MV-4-11 (cell line): ENCODE results near the gene SMARCC2.
A peak's percentile ranks its signal among the peaks of the same experiment; 100 is the strongest.
"Not testable (repeated sequence)": the region's sequence is repeated elsewhere in the genome, so short reads cannot be mapped to it uniquely, and the experiment has no call there.

Experiments used
- DNase-seq: peaks from one replicate; lab custom pipeline; 2025; lab: John Stamatoyannopoulos, UW

The SMARCC2 gene

GRCh38 chr12:56163533-56164344 lies 25.5 kb downstream of the SMARCC2 start:
- DNase-seq: no peak

DNA sequence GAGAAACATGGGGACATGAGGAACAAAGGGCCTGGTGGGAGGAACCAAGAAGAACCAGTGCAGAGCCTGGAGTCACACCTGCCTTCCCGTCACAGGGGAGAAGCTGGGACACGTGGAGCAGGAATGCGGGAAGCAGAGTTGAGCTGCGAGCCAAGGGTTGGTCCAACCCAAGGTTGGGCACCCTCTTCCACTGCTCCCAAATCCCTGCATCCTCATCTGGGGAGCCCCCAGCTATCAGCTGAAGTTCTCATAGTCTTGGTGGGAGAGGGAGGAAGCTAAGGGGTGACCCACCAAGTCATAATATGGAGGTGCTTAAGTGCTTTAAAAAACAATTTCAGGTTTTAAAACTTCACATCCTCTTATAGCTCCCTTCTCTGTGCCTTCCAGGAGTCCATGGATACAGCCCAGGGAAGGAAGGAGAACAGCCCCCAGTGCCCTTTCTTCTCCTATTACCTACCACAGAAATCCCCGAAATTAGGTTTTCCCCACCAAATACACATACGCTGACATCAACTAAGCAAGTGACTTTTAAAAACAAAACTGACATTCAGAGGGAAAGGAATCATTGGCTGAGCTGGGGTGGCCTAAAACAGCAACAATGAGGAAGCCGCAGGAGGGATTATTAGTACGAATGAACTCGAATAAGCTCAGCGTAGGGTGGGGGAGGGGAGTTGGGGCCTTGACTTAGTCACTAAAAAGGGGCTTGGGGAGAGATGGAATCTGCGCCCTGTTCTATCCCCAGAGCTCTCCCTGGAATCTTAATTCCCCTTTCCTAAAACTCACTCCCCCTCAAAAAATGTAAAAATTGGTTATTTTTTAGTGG lies 26.6 kb downstream of the SMARCC2 start:
- no peak for DNase-seq

DNA sequence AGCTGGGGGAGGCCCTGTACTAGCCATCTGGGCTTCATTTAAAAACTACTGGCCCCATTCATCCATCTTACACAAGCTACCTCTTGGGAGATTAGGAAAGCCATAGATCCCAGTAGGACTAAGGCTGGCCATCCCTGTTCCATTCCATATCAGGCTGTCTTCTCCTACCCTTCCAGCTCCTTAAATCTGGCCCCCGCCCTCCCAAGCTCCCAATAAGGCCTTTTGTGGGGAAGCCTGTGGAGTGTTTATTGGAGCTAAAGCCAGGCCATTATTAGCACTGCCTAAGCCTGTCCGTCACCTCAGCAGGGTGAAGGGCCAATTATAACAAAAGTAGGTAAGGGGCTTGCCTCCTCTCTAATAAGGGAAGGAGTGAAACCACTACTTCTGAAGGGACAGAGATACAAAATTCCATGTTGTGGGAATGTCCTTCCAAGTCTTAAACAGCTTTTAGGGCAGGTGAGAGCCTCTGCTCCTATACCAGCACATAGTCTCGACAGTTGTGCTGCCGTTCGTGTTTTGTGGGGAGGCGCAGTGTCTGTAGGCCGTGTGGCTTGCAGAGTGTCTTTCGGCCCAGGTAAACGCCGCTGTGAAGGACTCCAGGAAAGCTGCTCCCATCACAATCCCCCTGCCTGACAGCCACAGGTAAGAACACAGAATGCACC lies 27.5 kb downstream of the SMARCC2 start:
- DNase-seq: no peak

- no peak for DNase-seq
These were observed 28.2 kb downstream of the SMARCC2 start for GRCh38 chr12:56160894-56161689.

DNA sequence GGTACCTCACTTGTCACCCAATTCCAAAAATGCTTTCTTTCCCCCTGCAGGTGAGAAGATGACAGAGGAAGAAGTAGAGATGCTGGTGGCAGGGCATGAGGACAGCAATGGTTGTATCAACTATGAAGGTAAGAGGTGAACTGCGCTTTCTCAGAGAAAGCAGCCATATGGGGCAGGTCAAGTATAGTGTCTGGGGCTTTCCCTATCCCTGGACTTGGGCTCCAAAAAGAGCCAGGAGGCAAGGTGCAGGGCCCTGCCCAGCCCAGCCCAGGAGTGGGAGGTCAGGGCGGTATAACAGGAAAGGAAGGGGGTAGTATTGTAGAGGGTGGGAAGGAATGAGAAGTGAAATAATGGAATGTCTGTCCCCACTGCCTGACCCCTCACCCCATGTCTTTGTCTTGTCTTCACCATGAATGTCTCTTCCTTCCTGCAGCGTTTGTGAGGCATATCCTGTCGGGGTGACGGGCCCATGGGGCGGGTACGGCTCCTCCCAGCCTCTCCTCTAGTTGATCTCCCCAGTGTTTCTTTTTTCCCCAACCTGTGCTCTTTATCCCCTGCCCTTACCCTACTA lies 29.0 kb downstream of the SMARCC2 start:
- no peak for DNase-seq

GRCh38 chr12:56159482-56160192 lies 29.6 kb downstream of the SMARCC2 start:
- no peak for DNase-seq

- peak; percentile 76 for DNase-seq
These were observed 30.3 kb downstream of the SMARCC2 start for GRCh38 chr12:56158926-56159461.

- peak; percentile 97 for DNase-seq
These were observed 31.0 kb downstream of the SMARCC2 start, which contains the start of gene MYL6 for GRCh38 chr12:56158029-56158925. Gene MYL6 (plus strand): TSS chr12:56158359. CDS start chr12:56158402, 43 bp downstream.

DNA sequence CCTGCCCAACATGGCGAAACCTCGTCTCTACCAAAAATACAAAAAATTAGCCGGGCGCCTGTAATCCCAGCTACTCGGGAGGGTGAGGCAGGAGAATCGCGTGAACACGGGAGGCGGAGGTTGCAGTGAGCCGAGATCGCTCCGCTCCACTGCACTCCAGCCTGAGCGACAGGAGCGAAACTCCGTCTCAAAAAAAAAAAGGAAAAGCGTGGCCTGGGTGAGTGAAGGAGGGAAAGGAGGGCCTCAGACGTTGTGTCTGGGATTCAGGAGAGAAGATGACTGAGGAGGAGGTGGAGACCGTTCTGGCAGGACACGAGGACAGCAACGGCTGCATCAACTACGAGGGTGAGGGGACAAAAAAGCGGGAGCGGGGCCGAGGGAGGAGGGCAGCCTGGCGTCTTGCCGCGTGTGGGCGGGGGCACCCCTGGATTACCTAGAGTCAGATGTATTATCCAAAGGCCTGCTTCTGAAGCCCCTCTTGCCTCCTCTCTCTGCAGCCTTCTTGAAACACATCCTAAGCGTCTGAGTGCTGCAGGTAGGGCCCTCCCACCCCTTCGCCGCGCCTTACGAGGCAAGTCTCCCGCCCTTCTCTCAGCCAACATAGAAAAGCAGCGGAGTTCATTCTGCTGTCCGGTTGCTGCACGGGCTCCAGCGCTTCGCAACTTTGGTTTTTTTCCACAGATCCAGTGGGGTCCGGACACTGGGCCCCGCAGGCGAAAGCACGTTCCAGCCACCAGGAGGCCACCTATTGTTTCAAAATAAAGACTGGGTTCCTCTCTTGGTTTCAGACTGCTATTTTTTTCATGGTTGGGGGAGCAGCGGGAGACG lies 31.9 kb downstream of the SMARCC2 start:
- peak; percentile 85 for DNase-seq

DNA sequence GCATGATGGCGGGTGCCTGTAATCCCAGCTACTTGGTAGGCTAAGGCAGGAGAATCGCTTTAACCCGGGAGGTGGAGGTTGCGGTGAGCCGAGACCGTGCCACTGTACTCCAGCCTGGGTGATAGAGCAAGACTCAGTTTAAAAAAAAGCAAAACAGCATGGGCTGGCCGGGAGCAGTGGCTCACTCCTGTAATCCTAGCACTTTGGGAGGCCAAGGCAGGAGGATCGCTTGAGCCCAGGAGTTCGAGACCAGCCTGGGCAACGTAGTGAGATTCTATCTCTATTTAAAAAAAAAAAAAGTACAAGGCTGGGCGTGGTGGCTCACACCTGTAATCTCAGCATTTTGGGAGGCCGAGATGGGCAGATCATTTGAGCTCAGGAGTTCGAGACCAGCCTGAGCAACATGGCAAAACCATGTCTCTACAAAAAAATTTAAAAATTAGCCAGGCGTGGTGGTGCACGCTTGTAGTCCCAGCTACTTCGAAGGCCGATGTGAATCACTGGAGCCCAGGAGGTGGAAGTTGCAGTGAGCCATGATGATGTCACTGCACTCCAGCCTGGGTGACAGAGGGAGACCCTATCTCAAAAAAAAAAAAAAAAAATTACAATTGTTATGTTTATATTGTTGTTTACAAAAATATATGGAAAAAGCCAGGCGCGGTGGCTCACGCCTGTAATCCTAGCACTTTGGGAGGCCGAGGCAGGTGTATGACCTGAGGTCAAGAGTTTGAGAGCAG lies 32.7 kb downstream of the SMARCC2 start:
- DNase-seq: not testable (repeated sequence)

GRCh38 chr12:56155256-56155845 lies 33.9 kb downstream of the SMARCC2 start:
- DNase-seq: no peak

DNA sequence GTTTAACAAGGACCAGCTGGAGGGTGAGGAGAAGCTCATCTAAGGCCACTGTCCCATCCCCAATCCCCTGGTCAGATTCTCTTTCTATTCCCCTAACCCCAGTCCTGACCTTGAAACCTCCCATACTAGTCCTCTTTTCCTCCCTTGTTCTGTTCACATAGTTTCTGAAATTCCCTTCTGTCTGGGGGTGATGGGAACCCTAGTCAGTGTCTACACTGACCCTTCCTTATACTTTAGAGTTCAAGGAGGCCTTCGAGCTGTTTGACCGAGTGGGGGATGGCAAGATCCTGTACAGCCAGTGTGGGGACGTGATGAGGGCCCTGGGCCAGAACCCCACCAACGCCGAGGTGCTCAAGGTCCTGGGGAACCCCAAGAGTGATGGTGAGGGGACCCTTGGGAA lies 34.5 kb downstream of the SMARCC2 start:
- no peak for DNase-seq

GRCh38 chr12:56154246-56154771 lies 35.0 kb downstream of the SMARCC2 start:
- no peak for DNase-seq

GRCh38 chr12:56153678-56154065 lies 35.6 kb downstream of the SMARCC2 start:
- no peak for DNase-seq

DNA sequence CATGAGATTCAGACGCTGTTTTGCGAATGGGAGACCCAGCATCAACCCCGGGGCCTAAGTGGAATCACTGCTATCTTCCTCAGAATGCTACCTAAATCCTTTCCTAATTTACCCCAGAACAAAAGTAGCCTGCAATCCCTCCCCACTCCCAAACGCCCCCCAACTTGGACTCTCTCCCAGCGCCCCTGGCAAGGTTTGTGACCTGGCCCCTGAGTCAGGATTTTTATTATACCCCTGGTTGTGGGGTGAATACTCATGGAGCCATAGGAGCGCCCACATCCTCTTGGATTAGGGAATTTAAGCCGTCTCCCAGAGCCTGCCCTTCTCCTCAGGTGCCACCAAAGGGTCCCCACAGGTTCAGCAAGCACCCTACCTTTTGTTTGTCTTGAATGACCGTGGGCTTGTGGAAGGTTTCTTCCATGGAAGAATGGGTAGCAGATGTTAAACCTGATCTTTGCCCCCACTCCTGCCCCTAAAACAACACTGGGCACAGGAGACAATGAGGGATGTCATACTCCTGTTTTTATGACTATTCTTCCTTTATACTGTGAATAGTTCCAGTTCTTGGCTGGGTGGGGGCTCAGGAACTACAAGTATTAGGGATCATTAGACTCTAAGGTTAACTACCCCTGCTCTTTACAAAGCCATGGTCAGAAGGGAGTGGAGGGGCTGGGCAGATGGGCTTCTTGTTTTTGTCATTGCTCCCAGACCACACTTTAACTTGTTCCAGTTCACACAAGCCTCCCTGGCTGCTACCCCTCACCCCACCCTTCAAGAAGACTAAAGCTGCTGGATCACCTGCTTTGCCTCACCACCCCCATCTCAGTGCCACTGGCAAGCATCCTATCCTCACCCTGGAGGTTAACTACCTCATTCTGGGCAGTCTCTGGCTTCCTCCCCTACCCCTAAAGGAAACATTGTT lies 36.3 kb downstream of the SMARCC2 start:
- DNase-seq: no peak
